Measurements from ENCODE around the gene TPSG1.

Gene TPSG1

DNA sequence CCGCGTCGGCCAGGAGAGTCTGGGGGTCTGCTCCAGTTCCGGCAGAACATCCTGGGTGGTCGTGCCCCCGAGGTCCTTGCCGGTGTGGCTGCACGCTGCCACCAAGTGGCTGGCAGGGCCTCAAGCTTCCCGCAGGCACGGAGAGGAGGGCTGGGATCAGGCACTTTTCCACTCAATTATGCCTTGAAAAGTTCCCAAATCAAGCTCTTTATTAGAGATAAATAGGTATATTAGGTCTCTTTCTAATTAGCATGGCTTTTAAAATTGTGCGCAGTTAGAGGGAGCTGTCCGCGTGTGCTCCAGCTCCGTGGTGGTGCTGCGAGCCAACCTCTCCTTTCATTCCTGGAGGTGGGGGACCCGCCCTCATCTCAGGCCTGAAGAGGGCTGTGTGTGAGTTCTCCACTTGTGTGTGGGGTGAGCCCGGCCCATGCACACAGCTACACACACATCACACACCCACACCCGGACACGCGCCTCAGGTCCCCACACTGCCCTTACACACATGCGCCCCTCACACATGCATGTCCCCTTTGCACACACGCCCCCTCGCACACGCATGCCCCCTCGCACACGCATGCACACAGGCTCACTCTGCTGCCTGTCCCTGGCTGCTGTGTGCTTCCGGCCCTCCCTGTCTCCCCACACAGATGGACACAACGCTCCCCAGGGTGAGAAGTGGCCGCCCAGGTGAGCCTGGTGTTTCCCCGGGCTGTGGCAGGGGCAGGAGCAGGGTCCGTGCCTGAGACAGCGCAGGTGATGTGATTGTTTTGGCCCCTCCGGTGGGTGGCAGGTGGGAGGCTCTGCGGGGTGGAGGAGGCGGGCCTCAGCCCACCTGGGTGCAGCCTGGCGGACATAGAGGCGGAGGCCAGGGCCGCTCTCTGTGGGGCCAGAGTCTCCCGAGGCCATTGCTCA, 43.4 kb downstream of the TPSG1 start:
- H3K27ac ChIP-seq: no peak overlapping the region
- DNase-seq (ENCODE audit: low read depth, low spot score): no peak

DNA sequence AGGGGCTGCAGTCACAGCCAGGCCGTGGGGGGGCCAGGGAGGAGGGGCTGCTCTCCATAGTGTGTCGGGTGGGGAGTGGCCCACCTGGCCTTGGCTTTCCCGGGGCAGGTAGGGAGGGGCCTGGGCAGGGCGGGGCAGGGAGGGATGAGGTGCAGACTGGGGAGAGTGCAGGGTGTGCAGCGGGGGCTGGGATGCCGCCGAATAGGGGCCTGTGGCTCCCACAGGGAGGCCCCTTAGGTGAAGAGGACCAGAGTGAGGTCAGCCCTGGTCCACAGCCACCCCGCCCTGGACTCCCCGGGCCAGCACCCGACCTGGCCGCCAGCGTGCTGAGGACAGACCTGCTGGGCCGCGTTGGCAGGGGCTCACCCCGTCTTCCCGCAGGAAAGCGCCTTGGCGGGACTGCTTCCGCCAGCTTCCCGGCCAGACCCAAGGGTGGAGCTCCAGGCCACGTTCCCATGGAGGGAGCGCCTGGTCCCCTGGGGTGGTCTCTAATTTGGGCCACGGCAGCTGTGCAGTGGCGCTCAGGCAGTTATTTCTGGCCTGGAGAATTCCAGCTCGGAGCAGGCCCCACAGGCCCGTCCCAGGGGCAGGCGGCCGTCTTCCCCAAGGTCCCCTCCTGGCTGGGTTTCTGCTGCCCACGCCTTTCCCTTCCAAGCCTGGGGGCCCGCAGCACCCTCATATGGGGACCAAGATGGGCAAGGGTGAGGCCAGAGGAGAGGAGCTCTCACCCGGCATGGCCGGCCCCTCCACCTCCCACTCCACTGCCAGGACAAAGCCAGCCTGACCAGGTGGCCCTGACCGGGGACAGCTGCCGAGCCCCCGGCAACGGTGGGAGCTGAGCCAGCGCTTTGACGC, 44.3 kb downstream of the TPSG1 start:
- H3K27ac ChIP-seq: no peak overlapping the region
- DNase-seq (ENCODE audit: low read depth, low spot score): no peak

DNA sequence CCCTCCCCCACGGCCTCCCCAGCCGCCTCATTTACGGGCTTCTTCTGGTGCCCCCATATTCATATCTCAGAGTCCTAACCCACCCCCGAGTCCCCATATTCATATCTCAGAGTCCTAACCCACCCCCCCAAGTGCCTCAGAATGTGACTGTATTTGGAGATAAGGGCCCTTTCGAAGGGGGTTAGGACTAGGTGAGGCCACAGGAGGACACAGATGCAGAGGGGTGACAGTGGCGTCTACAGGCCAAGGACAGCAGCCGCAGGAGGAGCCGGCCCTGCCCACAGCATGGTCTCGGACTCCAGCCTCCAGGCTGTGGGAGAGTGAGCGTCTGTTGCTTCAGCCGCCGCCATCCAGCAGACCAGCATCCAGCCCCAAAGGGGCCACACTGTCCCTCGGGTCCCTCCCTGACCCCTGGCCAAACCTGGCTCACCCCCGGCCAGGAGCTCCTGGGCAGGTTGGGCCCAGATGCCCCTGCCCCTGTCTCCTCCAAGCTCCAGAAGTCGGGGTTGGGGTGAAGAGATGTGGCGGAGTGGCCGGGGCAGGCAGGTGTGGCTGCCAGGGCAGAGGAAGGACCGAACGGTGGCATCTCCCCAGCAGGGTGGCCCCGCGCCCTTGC, 46.7 kb downstream of the TPSG1 start:
- no peak overlapping the region for H3K27ac ChIP-seq
- no peak for DNase-seq (ENCODE audit: low read depth, low spot score)

DNA sequence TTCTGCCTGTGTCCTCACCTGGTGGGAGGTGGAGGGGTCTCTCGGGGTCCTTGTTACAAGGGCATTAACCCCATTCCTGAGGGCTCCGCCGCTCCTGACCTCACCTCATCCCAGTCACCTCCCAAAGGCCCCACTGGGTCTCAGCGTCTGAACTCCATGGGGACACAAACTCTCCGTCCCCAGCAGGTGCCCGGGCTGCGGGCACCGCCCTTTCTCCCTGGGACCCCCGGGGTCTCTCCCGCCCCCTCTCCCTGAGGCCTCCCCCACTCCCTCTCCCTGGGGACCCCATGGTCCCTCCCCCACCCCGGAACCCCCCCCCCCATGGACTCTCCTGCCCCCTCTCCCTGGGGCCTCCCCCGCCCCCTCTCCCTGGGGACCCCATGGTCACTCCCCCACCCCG, 47.3 kb downstream of the TPSG1 start:
- no peak for DNase-seq (ENCODE audit: low read depth, low spot score)
- H3K27ac ChIP-seq: no peak overlapping the region

DNA sequence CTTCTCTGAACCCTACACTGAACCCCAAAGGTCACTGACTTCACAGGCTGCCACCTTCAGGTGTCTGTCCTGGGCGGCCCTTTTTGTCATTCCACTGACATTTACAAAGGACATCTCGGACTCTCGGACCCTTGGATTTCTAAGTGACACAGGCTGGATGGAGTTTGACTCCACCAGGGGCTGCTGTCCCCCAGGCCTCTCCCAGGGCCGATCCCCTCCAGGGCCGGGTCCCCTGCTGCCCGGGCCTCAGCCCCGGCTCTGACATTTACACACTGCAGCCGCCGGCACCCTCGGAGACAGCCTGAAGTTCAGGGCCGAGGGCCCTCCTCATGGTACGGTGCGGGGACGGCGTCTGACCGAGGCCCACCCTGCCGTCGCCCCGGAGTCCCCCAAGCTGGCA, 48.0 kb downstream of the TPSG1 start:
- no peak overlapping the region for H3K27ac ChIP-seq
- no peak for DNase-seq (ENCODE audit: low read depth, low spot score)

DNA sequence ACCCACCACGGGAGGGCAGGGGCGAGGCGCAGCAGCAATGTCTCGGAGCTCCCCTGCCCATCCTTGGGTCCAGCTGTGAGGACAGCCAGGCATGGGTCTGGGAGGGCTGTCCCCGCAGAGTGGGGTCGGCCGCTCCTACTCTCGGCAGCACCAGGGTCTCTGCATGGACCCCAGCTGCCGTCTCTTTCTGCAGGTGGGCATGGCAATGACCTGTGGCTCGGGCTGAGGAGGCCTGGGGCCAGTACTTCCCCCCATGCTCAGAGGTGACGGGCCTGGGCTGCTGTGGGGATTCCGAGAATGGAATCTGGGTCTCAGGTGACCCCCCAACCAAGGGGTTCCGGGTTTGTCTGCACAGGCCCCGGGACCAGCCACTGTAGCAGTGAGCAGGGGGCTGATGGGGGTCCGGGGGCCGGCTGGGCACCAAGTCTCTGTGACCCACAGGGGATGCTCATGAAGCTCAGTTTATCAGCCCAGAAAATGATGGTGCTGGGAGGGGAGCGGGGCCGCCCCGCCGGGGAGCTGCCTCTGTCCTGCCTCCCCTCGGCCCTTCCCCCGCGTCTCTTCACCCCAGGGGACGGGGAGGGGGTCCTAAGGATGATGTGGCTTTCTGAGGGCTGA, 48.7 kb downstream of the TPSG1 start:
- no peak for DNase-seq (ENCODE audit: low read depth, low spot score)
- no peak overlapping the region for H3K27ac ChIP-seq

DNA sequence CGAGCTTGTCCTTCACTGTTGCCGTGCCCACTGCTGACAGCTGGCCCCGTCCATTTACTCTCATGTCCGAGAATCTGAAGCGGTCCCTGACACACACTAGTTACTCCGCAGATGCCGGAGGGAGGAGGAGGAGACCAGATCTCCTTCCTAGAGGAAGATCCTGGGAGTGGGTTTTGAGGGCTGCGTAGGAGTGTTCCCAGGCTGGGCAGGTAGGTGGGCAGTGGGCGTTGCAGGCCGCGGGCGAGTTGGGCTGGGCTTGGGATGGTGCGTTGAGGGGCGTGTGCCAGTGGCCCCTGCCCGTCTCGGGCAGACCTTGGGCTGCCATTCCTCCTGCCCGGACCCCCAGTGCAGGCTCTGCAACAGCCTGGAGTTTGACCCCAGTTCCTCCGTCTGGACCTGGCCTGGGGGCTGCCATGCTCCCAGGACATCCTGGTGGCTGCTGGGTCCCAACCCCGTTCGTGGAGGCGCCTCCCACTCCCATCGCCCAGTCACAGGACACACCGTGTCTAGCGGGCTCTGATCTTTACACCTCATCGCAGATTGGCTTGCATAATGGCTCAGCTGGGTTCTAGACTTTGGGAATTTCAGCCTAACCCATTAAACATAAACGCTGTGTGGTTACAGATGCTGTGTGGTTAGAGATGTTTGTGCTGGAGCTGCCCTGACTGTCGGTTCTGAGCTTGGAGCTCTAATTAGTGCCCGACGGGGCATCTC, 49.3 kb downstream of the TPSG1 start:
- no peak overlapping the region for H3K27ac ChIP-seq
- no peak for DNase-seq (ENCODE audit: low read depth, low spot score)

DNA sequence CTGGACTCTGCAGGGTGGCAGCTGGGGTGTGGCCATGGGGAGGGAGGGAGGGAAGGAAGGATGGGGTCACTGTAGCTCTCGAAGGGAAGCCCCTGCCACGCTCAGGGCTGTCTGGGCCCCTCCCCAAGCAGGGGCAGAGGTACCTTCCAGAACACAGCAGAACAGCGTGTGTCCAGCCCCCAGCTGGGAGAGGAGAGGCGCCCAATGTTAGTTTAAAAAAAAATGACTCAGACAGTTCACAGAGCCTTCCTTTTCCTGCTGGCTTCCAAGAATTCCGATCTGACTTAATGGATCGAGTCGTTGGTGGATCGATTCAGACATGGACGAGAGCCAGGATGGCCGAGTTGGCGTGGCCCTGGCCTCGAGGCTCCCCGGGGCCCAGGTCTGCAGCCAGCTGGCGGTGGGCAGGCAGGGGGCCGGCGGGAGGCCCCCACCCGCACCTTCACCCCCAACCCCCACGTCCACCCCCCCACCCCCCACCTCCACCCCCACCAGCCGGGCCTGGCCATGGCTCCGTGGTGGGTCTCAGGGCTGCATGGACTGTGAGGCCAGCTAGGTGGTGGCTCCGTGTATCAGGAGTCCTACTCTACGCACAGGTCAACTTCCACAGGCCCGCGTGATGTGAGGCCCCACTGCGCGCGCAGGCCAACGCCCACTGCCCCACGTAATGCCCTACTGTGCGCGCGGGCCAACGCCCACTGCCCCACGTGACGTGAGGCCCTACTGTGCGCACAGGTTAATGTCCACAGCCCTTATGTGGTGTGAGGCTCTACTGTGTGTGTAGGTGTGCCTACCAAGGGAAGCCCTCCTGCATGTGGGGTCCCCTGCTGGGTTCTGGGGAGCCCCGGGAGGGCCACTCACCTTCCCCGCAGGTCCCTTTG, 50.4 kb downstream of the TPSG1 start:
- H3K27ac ChIP-seq: no peak overlapping the region
- DNase-seq (ENCODE audit: low read depth, low spot score): no peak

DNA sequence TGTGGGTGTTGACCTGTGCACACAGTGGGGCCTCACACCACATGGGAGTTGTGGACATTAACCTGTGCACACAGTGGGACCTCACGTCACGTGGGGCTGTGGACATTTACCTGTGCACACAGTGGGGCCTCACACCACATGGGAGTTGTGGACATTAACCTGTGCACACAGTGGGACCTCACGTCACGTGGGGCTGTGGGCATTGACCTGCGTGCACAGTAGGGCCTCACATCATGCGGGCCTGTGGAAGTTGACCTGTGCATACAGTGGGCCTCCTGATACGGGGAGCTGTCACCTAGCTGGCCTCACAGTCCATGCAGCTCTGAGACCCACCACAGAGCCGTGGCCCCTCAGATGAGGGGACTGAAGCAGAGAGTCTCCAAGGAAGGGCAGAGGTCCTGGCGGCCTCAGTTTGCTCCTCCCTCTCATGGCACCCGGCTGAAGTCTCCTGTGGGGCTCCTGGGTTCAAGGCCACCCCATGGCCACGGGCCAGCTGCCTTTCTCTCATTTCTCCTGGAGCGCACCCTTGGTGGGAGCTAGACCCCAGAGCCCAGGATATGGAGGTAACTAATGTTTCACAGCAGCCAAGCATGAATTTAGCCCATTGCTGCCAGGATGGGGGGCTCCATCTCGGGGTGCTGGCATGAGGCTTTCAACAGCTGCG, 51.1 kb downstream of the TPSG1 start:
- DNase-seq (ENCODE audit: low read depth, low spot score): no peak
- H3K27ac ChIP-seq: no peak overlapping the region

DNA sequence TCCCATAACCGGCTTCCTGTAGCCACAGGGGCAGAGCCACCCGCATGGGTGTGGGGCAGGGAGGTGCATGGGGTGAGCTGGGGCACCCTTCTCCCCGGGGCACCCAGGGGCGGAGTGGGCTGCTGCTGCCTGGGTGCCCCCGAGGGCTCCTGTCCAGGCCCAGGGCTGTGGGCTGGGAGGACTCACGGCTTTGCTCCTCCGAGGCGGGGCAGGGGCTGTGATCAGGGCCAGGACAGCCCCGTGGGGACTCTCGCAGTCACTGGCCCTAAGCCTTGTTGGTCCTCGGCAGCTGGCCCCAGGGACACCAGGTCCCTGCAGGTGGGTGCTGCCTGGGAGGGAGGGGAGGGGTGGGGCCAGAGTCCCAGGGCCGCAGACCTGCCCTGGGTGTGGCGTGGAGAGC, 52.4 kb downstream of the TPSG1 start:
- H3K27ac ChIP-seq: no peak overlapping the region
- no peak for DNase-seq (ENCODE audit: low read depth, low spot score)

DNA sequence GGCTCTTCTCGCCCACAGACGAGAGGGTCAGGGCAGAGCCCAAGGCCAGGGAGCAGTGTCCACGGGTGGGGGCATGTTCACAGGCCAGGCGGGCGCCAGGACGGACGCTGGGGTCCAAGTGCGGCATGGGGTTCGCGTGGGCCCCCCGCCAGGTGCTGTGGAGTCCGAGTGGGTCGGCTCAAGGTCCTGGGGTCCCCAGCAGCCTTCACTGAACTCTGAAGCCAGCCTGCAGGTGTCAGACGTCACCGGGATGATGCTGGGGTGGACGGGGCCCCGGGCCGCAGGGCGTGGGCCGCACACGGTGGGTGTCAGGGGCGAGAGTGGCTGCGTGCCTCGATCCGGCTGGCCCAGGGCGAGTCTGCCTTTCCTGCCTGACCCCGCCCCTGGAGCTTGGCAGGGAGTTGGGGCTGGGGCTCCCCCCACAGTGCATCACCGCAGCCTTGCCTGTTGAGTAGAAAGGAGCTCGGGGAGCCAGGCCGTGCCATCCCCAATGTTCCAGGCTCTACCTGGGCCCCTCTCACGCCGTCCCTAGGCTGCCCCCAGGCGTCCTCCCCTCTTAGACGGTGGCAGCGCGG, 53.1 kb downstream of the TPSG1 start:
- no peak for DNase-seq (ENCODE audit: low read depth, low spot score)
- H3K27ac ChIP-seq: no peak overlapping the region

Measured in epithelial cell of prostate (primary cell).